Activated CD4-positive, CD25-positive, alpha-beta regulatory T cell treated with anti-CD3 and anti-CD28 coated beads, Interleukin-2, amount 50 U/mL, for 16 hours (primary cell): ENCODE data around the gene AGAP4.
"Not testable (repeated sequence)": the region's sequence is repeated elsewhere in the genome, so short reads cannot be mapped to it uniquely, and the experiment has no call there.

Experiments
- DNase-seq: peaks from one replicate; pipeline ENCODE4 v3.0.0-alpha.2; 2020; ENCODE audit warnings: low read depth, low spot score

Gene AGAP4

GRCh38 chr10:45790694-45791426 lies 56.4 kb downstream of the AGAP4 start:
- not testable (repeated sequence) for DNase-seq

GRCh38 chr10:45789991-45790390 lies 57.3 kb downstream of the AGAP4 start:
- not testable (repeated sequence) for DNase-seq

GRCh38 chr10:45787212-45787741 lies 60.0 kb downstream of the AGAP4 start:
- not testable (repeated sequence) for DNase-seq

- not testable (repeated sequence) for DNase-seq
Measured at GRCh38 chr10:45786217-45786616, 61.1 kb downstream of the AGAP4 start.
